Trophoblast cell (in vitro differentiated cells and primary cell): Measurements from ENCODE around the gene SS18L1.

ENCODE experiments used
- DNase-seq, 2 donors: peaks; one replicate each; pipeline ENCODE4 v3.0.0-alpha.2; 2016
- H2AFZ ChIP-seq: 2 replicates; pipeline ENCODE4 v1.6.1; 2013; ENCODE audit warnings: low read length, moderate library complexity, mild to moderate bottlenecking; ENCODE audit not compliant: insufficient read depth, poor library complexity
- H2AK5ac ChIP-seq: 2 replicates; pipeline ENCODE4 v1.6.1; 2013; ENCODE audit warnings: mild to moderate bottlenecking, low read length
- H2BK120ac ChIP-seq: 2 replicates; pipeline ENCODE4 v1.6.1; 2013; ENCODE audit warnings: low read length, mild to moderate bottlenecking, moderate library complexity; ENCODE audit not compliant: insufficient read depth, poor library complexity
- H2BK12ac ChIP-seq: 2 replicates; pipeline ENCODE4 v1.6.1; 2013; ENCODE audit warnings: mild to moderate bottlenecking, low read length, moderate library complexity
- H2BK5ac ChIP-seq: 2 replicates; pipeline ENCODE4 v1.6.1; 2013; ENCODE audit warnings: low read length, low read depth, moderate library complexity, mild to moderate bottlenecking; ENCODE audit not compliant: poor library complexity
- H3K14ac ChIP-seq: 2 replicates; pipeline ENCODE4 v1.6.1; 2013; ENCODE audit warnings: mild to moderate bottlenecking, low read length
- H3K18ac ChIP-seq: 2 replicates; pipeline ENCODE4 v1.6.1; 2013; ENCODE audit warnings: mild to moderate bottlenecking, low read length
- H3K23ac ChIP-seq: 2 replicates; pipeline ENCODE4 v1.6.1; 2013; ENCODE audit warnings: low read length
- H3K27ac ChIP-seq: 2 replicates; pipeline ENCODE4 v1.5.1; 2013; ENCODE audit warnings: low read depth, mild to moderate bottlenecking, inconsistent platforms, low read length, moderate library complexity
- H3K27me3 ChIP-seq: 2 replicates; pipeline ENCODE4 v1.6.1; 2013; ENCODE audit warnings: inconsistent platforms, mild to moderate bottlenecking, low read length, moderate library complexity; ENCODE audit not compliant: insufficient read depth
- H3K36me3 ChIP-seq, 2 experiments: 1 replicate in 1 of 2; 2 replicates in 1 of 2; pipeline ENCODE4 v1.6.1; 2013; ENCODE audit warnings: low read length in 2 of 2, mild to moderate bottlenecking in 2 of 2, moderate library complexity in 1 of 2; ENCODE audit not compliant: insufficient read depth in 2 of 2, control insufficient read depth in 1 of 2
- H3K4ac ChIP-seq: 2 replicates; pipeline ENCODE4 v1.6.1; 2013; ENCODE audit warnings: low read depth, mild to moderate bottlenecking, low read length, moderate library complexity
- H3K4me1 ChIP-seq, 2 experiments: 1 replicate in 1 of 2; 2 replicates in 1 of 2; pipeline ENCODE4 v1.6.1; 2013; ENCODE audit warnings: low read length in 2 of 2, mild to moderate bottlenecking in 2 of 2, moderate library complexity in 1 of 2; ENCODE audit not compliant: insufficient read depth in 2 of 2, control insufficient read depth in 1 of 2
- H3K4me2 ChIP-seq: 2 replicates; pipeline ENCODE4 v1.6.1; 2013; ENCODE audit warnings: inconsistent platforms, mild to moderate bottlenecking, low read length, moderate library complexity
- H3K4me3 ChIP-seq: 2 replicates; pipeline ENCODE4 v1.5.1; 2013; ENCODE audit warnings: mild to moderate bottlenecking, low read depth, low read length, inconsistent platforms
- H3K79me1 ChIP-seq: one replicate; pipeline ENCODE4 v1.6.1; 2013; ENCODE audit warnings: low read length
- H3K79me2 ChIP-seq: 2 replicates; pipeline ENCODE4 v1.6.1; 2013; ENCODE audit warnings: low read length, mild to moderate bottlenecking; ENCODE audit not compliant: control insufficient read depth, insufficient read depth, poor library complexity
- H3K9ac ChIP-seq: 2 replicates; pipeline ENCODE4 v1.6.1; 2013; ENCODE audit warnings: mild to moderate bottlenecking, low read length
- H3K9me3 ChIP-seq: 2 replicates; pipeline ENCODE4 v1.6.1; 2013; ENCODE audit warnings: low read depth, mild to moderate bottlenecking, control low read depth, inconsistent platforms, low read length; ENCODE audit not compliant: insufficient read depth
- H4K12ac ChIP-seq: 2 replicates; pipeline ENCODE4 v1.6.1; 2013; ENCODE audit warnings: low read depth, mild to moderate bottlenecking, low read length, moderate library complexity
- H4K8ac ChIP-seq: 2 replicates; pipeline ENCODE4 v1.6.1; 2013; ENCODE audit warnings: low read depth, mild to moderate bottlenecking, low read length, moderate library complexity
- H4K91ac ChIP-seq: one replicate; pipeline ENCODE4 v1.6.1; 2013; ENCODE audit warnings: low read depth, mild to moderate bottlenecking, low read length, moderate library complexity
- WGBS: extraction: QIAGEN DNeasy Blood & Tissue Kit; methylation state at CpG from one replicate; pipeline ENCODE4 v1.1.7; 2013; ENCODE audit warnings: missing lambda C conversion rate; ENCODE audit not compliant: insufficient read length, insufficient coverage; ENCODE audit errors: extremely low coverage; 5-methylcytosine and 5-hydroxymethylcytosine counted together

The SS18L1 gene

GRCh38 chr20:62210496-62210855 lies 66.9 kb downstream of the SS18L1 start:
- Histone ChIP-seq H3K9ac (no peak overlapping the region), H4K12ac (no peak overlapping the region), H2AK5ac (no peak overlapping the region), H2BK120ac (no peak overlapping the region), H3K14ac (no peak overlapping the region), H3K27ac (no peak overlapping the region), H3K4ac (no peak overlapping the region), H2BK12ac (no peak overlapping the region), H3K36me3 (no peaks in the 10 kb centered on the region), H3K4me3 (no peak overlapping the region), H3K27me3 (no peaks in the 10 kb centered on the region), H3K4me1 (no peaks in the 10 kb centered on the region), H3K18ac (no peak overlapping the region), H4K8ac (no peak overlapping the region), H3K79me1 (no peaks in the 10 kb centered on the region), H2BK5ac (no peak overlapping the region), H3K9me3 (peaks cover 3% of the 10 kb centered on the region), H4K91ac (no peak overlapping the region), H3K4me2 (no peak overlapping the region), H3K23ac (no peak overlapping the region), H3K79me2 (no peaks in the 10 kb centered on the region), H2AFZ (no peak overlapping the region)
- no peak for DNase-seq
- no CpG with 5 or more reads among the region's 21 CpGs for WGBS

GRCh38 chr20:62211216-62211615 lies 67.6 kb downstream of the SS18L1 start:
- Histone ChIP-seq H3K9ac (no peak overlapping the region), H3K4me2 (no peak overlapping the region), H2AK5ac (no peak overlapping the region), H3K4me3 (no peak overlapping the region), H3K79me1 (no peaks in the 10 kb centered on the region), H4K12ac (no peak overlapping the region), H3K4ac (no peak overlapping the region), H3K18ac (no peak overlapping the region), H3K27me3 (no peaks in the 10 kb centered on the region), H4K8ac (no peak overlapping the region), H2BK5ac (no peak overlapping the region), H4K91ac (no peak overlapping the region), H2AFZ (no peak overlapping the region), H3K36me3 (no peaks in the 10 kb centered on the region), H3K9me3 (peaks cover 5% of the 10 kb centered on the region), H3K14ac (no peak overlapping the region), H3K27ac (no peak overlapping the region), H2BK12ac (no peak overlapping the region), H3K23ac (no peak overlapping the region), H3K79me2 (no peaks in the 10 kb centered on the region), H2BK120ac (no peak overlapping the region), H3K4me1 (no peaks in the 10 kb centered on the region)
- no peak for DNase-seq
- WGBS = no CpG with 5 or more reads among the region's 8 CpGs

GRCh38 chr20:62211769-62212288 lies 68.3 kb downstream of the SS18L1 start:
- no peak overlapping the region for H2AFZ ChIP-seq
- no peak overlapping the region for H3K4me3 ChIP-seq
- no peaks in the 10 kb centered on the region for H3K79me1 ChIP-seq
- H3K14ac ChIP-seq = no peak overlapping the region
- no peaks in the 10 kb centered on the region for H3K36me3 ChIP-seq
- H3K27me3 ChIP-seq = no peaks in the 10 kb centered on the region
- no peaks in the 10 kb centered on the region for H3K79me2 ChIP-seq
- no CpG with 5 or more reads among the region's 9 CpGs for WGBS
- no peak overlapping the region for H4K12ac ChIP-seq
- no peak overlapping the region for H2AK5ac ChIP-seq
- no peak overlapping the region for H2BK120ac ChIP-seq
- no peak overlapping the region for H4K8ac ChIP-seq
- H3K4ac ChIP-seq = no peak overlapping the region
- H3K9ac ChIP-seq = no peak overlapping the region
- H3K27ac ChIP-seq = no peak overlapping the region
- H4K91ac ChIP-seq = no peak overlapping the region
- H3K18ac ChIP-seq = no peak overlapping the region
- H2BK5ac ChIP-seq = no peak overlapping the region
- no peak overlapping the region for H3K4me2 ChIP-seq
- no peak overlapping the region for H3K23ac ChIP-seq
- DNase-seq = no peak
- H2BK12ac ChIP-seq = no peak overlapping the region
- H3K4me1 ChIP-seq = no peaks in the 10 kb centered on the region
- H3K9me3 ChIP-seq = peaks cover 5% of the 10 kb centered on the region

GRCh38 chr20:62212299-62212698 lies 68.7 kb downstream of the SS18L1 start:
- no peak overlapping the region for H4K8ac ChIP-seq
- no peak for DNase-seq
- no peak overlapping the region for H2AFZ ChIP-seq
- no peak overlapping the region for H2BK5ac ChIP-seq
- H4K91ac ChIP-seq = no peak overlapping the region
- H3K18ac ChIP-seq = no peak overlapping the region
- no peak overlapping the region for H2AK5ac ChIP-seq
- no peak overlapping the region for H3K14ac ChIP-seq
- no peaks in the 10 kb centered on the region for H3K36me3 ChIP-seq
- H3K4me1 ChIP-seq = no peaks in the 10 kb centered on the region
- no peak overlapping the region for H3K23ac ChIP-seq
- no peak overlapping the region for H3K4ac ChIP-seq
- no peak overlapping the region for H3K4me3 ChIP-seq
- H3K9ac ChIP-seq = no peak overlapping the region
- no peaks in the 10 kb centered on the region for H3K79me1 ChIP-seq
- H2BK12ac ChIP-seq = no peak overlapping the region
- H3K27ac ChIP-seq = no peak overlapping the region
- H3K9me3 ChIP-seq = peaks cover 5% of the 10 kb centered on the region
- no peak overlapping the region for H3K4me2 ChIP-seq
- no peak overlapping the region for H4K12ac ChIP-seq
- H3K27me3 ChIP-seq = peaks cover 4% of the 10 kb centered on the region
- no CpG with 5 or more reads among the region's 10 CpGs for WGBS
- H2BK120ac ChIP-seq = no peak overlapping the region
- no peaks in the 10 kb centered on the region for H3K79me2 ChIP-seq
